Measurements from ENCODE around the gene GEMIN7. TPM values are rescaled to one million over a fixed set of nuclear protein-coding genes. Genes with fewer than 3 reads are reported as not detected.

Gene GEMIN7
- total and polyA plus RNA-seq, 2 of the 13 experiments (the other 11 are each of a cell fraction or from before 2014, with no cell fraction given) = 24.1 to 30.6 TPM

DNA sequence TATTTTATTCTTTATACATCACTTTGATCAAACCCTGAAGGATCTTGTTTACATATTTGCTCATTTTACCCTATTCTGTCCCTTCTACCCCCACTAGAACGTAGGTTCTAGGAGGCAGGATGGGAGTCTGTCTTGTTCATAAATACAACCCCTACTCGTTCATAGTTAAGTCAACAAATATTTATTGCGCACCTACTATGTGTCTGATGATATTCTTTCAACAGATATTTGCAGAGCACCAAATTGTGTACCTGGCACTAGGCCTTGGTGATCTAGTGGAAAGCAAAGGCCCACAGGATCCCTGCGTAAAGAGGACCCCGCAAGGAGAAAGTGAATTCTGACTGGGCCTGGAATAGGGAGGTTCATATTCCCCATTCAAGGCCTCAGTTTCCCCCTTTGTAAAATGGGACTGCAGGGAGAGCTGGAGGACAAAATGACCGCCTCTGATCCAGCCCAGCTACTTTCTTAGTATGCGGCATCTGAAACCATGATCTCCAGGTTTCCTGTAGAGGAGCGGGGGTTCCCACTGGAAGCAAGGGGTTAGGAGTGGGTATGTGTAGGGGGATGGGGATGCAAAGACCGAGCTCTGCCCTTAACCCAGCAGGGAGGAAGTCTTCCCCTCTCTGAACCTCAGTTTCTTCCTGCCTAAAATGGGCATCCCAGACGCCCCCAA lies 534 bp upstream of the GEMIN7 start:
- H3K79me2 ChIP-seq (ENCODE audit: insufficient read depth, low read length) = peaks cover 36% of the 10 kb centered on the region
- H3K4me2 ChIP-seq (ENCODE audit: low read depth, low read length) = peak overlapping the region; percentile 92
- WGBS (ENCODE audit: low lambda C conversion rate) = 63% methylated on average over 8 of the region's 10 CpGs
- H3K27ac ChIP-seq (ENCODE audit: extremely low read length, insufficient read depth, low read length) = peak overlapping the region; percentile 48
- no TSS peak for BruUV-seq (replicated peaks)
- H3K36me3 ChIP-seq (replicated peaks in 1 of 2; ENCODE audit: control insufficient read depth in 1 of 2, insufficient read depth in 2 of 2, low read length in 2 of 2) = peaks cover 5 to 9% of the 10 kb centered on the region in 2 experiments; a peak in 4 of 5 replicates
- in situ Hi-C loops (cut with HindIII; ENCODE audit: extremely low pct_ligation_motif_present, low pct_unique_long_range_greater_than_20kb) (no loop called here), intact Hi-C loops (cut with micrococcal nuclease; ENCODE audit: unreplicated experiment) (loop anchor here (5.0 kb wide), 1 partner anchor 49 kb away; no protein-coding TSS in a partner anchor)
- H4K20me1 ChIP-seq (ENCODE audit: insufficient read depth, low read length) = no peaks in the 10 kb centered on the region
- peaks cover 52% of the 10 kb centered on the region for H3K4me1 ChIP-seq (ENCODE audit: insufficient read depth, low read length)
- H3K4me3 ChIP-seq (replicated peaks in 1 of 3; ENCODE audit: insufficient read depth in 1 of 3, low read depth in 2 of 3, low read length in 3 of 3) = peak overlapping the region; percentile 40 to 95 (median 93)
- H3K9ac ChIP-seq (ENCODE audit: insufficient read depth, low read depth, low read length) = peak overlapping the region; percentile 92
- CTCF ChIA-PET (ENCODE audit: low intra/inter-chr PET ratio, low total read pairs) = no interaction called here
- no peak for FAIRE-seq
- no peak for DNase-seq (ENCODE audit: low spot score)
- no peaks in the 10 kb centered on the region; a peak in 1 of 5 replicates for H3K27me3 ChIP-seq (ENCODE audit: control insufficient read depth in 1 of 2, insufficient read depth in 2 of 2, low read length in 2 of 2)
- ATAC-seq = no peak
- H3K9me3 ChIP-seq (ENCODE audit: low read length) = no peaks in the 10 kb centered on the region
- peak overlapping the region; percentile 62 for H2AFZ ChIP-seq (ENCODE audit: low read length)
- POLR2A ChIA-PET = interaction anchor here (0.9 to 3.1 kb wide), 7 partner anchors 14 to 99 kb away, joined by 3 to 13 read pairs (median 10); partner anchors contain the start of genes CLASRP, PPP1R37 and TRAPPC6A
- TF ChIP-seq ZNF138 (CRISPR knock-in tag; IDR thresholded peaks at IDR 0.05; ENCODE audit: low read depth) = no peak
- TF ChIP-seq, protein P1, sequence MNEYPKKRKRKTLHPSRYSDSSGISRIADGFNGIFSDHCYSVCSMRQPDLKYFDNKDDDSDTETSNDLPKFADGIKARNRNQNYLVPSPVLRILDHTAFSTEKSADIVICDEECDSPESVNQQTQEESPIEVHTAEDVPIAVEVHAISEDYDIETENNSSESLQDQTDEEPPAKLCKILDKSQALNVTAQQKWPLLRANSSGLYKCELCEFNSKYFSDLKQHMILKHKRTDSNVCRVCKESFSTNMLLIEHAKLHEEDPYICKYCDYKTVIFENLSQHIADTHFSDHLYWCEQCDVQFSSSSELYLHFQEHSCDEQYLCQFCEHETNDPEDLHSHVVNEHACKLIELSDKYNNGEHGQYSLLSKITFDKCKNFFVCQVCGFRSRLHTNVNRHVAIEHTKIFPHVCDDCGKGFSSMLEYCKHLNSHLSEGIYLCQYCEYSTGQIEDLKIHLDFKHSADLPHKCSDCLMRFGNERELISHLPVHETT (CRISPR knock-in tag; conservative IDR thresholded peaks at IDR 0.05) = no peak
- TF ChIP-seq, protein P2, sequence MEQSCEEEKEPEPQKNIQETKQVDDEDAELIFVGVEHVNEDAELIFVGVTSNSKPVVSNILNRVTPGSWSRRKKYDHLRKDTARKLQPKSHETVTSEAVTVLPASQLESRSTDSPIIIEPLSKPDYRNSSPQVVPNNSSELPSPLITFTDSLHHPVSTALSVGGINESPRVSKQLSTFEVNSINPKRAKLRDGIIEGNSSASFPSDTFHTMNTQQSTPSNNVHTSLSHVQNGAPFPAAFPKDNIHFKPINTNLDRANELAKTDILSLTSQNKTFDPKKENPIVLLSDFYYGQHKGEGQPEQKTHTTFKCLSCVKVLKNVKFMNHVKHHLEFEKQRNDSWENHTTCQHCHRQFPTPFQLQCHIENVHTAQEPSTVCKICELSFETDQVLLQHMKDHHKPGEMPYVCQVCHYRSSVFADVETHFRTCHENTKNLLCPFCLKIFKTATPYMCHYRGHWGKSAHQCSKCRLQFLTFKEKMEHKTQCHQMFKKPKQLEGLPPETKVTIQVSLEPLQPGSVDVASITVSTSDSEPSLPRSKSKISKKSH (CRISPR knock-in tag; IDR thresholded peaks at IDR 0.05; ENCODE audit: borderline replicate concordance) = no peak
- TF ChIP-seq ZFP41 (CRISPR knock-in tag; IDR thresholded peaks at IDR 0.05; ENCODE audit: borderline replicate concordance) = 0 out of 2 replicates have a peak, but pooled peaks have one; percentile 21
- TF ChIP-seq NCOA5 (CRISPR knock-in tag; IDR thresholded peaks at IDR 0.05) = no peak
- TF ChIP-seq ZNF607 (CRISPR knock-in tag; IDR thresholded peaks at IDR 0.05; ENCODE audit: borderline replicate concordance) = no peak
- TF ChIP-seq ZNF724P (CRISPR knock-in tag; IDR thresholded peaks at IDR 0.05; ENCODE audit: borderline replicate concordance) = no peak
- TF ChIP-seq, protein P3, sequence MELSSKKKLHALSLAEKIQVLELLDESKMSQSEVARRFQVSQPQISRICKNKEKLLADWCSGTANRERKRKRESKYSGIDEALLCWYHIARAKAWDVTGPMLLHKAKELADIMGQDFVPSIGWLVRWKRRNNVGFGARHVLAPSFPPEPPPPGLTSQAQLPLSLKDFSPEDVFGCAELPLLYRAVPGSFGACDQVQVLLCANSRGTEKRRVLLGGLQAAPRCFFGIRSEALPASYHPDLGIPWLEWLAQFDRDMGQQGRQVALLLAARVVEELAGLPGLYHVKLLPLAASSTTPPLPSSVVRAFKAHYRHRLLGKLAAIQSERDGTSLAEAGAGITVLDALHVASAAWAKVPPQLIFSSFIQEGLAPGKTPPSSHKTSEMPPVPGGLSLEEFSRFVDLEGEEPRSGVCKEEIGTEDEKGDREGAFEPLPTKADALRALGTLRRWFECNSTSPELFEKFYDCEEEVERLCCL (CRISPR knock-in tag; IDR thresholded peaks at IDR 0.05; ENCODE audit: borderline replicate concordance) = no peak
- TF ChIP-seq, protein P4, sequence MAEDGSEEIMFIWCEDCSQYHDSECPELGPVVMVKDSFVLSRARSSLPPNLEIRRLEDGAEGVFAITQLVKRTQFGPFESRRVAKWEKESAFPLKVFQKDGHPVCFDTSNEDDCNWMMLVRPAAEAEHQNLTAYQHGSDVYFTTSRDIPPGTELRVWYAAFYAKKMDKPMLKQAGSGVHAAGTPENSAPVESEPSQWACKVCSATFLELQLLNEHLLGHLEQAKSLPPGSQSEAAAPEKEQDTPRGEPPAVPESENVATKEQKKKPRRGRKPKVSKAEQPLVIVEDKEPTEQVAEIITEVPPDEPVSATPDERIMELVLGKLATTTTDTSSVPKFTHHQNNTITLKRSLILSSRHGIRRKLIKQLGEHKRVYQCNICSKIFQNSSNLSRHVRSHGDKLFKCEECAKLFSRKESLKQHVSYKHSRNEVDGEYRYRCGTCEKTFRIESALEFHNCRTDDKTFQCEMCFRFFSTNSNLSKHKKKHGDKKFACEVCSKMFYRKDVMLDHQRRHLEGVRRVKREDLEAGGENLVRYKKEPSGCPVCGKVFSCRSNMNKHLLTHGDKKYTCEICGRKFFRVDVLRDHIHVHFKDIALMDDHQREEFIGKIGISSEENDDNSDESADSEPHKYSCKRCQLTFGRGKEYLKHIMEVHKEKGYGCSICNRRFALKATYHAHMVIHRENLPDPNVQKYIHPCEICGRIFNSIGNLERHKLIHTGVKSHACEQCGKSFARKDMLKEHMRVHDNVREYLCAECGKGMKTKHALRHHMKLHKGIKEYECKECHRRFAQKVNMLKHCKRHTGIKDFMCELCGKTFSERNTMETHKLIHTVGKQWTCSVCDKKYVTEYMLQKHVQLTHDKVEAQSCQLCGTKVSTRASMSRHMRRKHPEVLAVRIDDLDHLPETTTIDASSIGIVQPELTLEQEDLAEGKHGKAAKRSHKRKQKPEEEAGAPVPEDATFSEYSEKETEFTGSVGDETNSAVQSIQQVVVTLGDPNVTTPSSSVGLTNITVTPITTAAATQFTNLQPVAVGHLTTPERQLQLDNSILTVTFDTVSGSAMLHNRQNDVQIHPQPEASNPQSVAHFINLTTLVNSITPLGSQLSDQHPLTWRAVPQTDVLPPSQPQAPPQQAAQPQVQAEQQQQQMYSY (CRISPR knock-in tag; IDR thresholded peaks at IDR 0.05) = no peak
- TF ChIP-seq ZNF891 (CRISPR knock-in tag; IDR thresholded peaks at IDR 0.05) = no peak
- TF ChIP-seq ZNF629 (CRISPR knock-in tag; conservative IDR thresholded peaks at IDR 0.05) = peak; percentile 79
